GM12872 (cell line): ENCODE data around the gene SETD2.

Source experiments
- CTCF ChIP-seq: IDR thresholded peaks from 3 replicates; pipeline ENCODE4 v1.5.1; 2011; ENCODE audit warnings: low read depth, mild to moderate bottlenecking, low read length, moderate library complexity; ENCODE audit not compliant: insufficient read depth

Gene SETD2

GRCh38 chr3:47054412-47054811 lies 109.5 kb downstream of the SETD2 start:
- no peak for TF ChIP-seq CTCF

GRCh38 chr3:47047673-47048072 lies 116.2 kb downstream of the SETD2 start:
- no peak for TF ChIP-seq CTCF

- no peak for TF ChIP-seq CTCF
Observed at GRCh38 chr3:47047069-47047468, 116.8 kb downstream of the SETD2 start.

GRCh38 chr3:47042231-47042791 lies 121.6 kb downstream of the SETD2 start:
- TF ChIP-seq CTCF: no peak

GRCh38 chr3:47041114-47041513 lies 122.8 kb downstream of the SETD2 start:
- TF ChIP-seq CTCF: no peak

GRCh38 chr3:47036145-47036544 lies 127.8 kb downstream of the SETD2 start:
- no peak for TF ChIP-seq CTCF

- TF ChIP-seq CTCF: no peak
Observed at GRCh38 chr3:47035645-47036044, 128.3 kb downstream of the SETD2 start.
